ENCODE data around the gene NTNG1.
"Not testable (repeated sequence)": the region's sequence is repeated elsewhere in the genome, so short reads cannot be mapped to it uniquely, and the experiment has no call there.

Gene NTNG1

DNA sequence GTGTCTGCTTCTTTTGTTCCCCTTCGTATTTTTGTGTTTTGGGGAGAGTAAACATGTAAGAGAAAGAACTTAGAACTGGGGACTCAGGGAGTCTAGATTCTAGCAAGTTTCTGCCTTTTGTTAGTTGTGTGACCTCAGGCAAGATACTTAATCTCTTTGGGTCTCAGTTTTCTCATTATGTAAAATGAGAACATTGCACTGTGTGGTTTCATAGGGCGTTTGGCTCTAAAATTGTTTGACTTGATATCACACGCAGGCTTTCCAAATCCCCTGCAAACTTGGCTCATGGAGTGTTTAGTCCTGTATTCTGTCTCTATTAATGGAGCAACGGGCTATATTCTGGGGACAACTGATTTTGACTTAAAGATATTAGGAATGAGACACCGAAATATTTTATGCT lies 57.7 kb downstream of the NTNG1 start:
- DNase-seq (ENCODE audit: low spot score) = no peak

DNA sequence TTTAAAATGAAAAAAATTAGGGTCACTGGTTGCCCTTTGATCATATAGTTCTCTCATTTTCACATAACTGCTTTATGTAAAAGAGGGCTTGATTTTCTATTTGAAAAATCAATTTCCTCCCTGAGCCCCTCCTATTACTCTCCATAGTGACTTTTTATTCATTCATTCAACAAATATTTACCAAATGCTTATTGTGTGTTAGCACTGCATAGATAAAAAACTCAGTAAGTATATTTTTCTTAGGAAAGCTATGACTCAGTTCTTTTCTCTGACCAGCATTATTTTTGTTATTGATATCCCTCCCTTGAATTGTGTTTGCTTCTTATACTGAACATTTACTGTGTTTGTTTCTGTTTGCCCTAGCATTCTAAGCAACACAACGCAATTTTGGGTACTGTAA lies 59.8 kb downstream of the NTNG1 start:
- no peak for DNase-seq (ENCODE audit: low spot score)

DNA sequence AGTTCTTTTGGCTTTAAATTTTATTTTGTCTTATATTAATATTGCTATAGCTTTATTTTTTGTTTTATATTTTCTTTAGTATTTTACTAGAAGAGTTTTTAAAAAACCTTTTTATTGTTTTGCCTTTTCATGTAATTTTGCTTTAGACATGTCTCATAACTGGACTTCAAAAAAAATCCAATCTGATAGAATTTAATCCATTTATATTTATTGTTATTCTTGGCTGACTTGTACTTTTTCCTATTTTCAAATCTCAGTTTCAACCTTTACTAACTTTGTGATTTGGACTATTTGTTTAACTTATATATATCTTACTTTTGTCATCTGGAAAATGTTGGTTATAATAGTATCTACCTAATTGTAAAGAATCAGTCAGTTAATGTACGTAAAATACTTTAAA lies 61.2 kb downstream of the NTNG1 start:
- no peak for DNase-seq (ENCODE audit: low spot score)

GRCh38 chr1:107213225-107213624 lies 72.4 kb downstream of the NTNG1 start:
- DNase-seq (ENCODE audit: low spot score) = no peak

DNA sequence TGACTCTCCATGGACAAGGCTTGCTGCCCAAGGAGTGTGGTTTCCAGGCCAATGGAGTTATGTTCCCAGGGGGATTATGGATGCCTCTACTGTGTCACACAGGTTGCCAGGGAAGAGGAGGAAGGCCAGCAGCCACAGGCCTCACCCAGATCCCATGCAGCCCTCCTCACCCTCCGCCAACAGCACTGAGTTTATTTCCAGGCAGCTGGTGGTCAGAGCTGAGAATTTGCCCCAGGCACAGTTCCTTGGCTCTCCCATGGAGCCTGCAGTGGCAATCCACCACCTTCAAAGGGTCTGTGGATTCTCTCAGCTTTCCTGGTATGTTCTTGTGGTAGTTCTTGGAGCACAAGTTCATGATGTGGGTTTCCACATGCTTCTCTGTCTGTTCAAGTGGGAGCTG lies 79.2 kb downstream of the NTNG1 start:
- no peak for DNase-seq (ENCODE audit: low spot score)

GRCh38 chr1:107225706-107226105 lies 84.9 kb downstream of the NTNG1 start:
- DNase-seq (ENCODE audit: low spot score) = no peak

GRCh38 chr1:107228704-107229371 lies 88.0 kb downstream of the NTNG1 start:
- no peak for DNase-seq (ENCODE audit: low spot score)

DNA sequence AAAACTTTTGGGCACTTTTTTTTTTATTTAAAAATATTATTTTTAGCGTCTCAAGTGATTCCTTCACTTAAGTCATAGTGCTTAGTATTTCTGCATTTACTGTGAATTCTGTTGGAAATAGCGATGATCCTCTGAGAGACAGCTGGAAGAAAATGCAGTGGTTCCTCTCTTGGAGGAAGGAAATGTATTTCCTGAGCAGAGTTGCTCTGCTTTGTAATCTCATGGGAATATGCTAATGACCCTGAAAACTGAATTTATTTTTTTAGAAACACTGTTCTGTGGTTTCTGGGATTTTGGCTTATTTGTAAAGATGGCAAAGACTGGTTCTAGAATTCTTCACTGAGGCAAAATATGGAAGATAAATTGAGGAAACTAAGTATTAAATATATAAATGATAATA lies 88.9 kb downstream of the NTNG1 start:
- DNase-seq (ENCODE audit: low spot score) = no peak

DNA sequence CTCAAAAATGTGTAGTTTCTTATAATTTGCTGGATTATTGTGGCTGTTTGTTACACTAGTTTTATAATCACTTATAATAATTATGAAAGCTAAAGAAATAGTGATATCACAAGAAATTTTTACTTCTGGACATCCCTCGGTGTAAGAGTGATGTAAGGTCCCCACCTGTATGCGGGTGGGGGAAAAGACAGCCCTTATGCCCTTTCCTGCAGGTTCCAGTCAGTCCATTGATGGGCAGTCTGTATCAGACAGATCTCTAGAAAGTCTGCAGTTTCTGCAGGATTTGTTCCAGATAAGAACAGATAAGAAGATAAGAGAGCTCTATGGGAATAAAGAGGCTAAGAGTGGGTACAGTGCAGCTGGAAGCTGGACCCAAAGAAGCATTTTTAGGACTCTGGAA lies 89.3 kb downstream of the NTNG1 start:
- DNase-seq (ENCODE audit: low spot score) = no peak

- no peak for DNase-seq (ENCODE audit: low spot score)
These were observed 90.5 kb downstream of the NTNG1 start for GRCh38 chr1:107231291-107231690.

GRCh38 chr1:107232426-107232825 lies 91.6 kb downstream of the NTNG1 start:
- no peak for DNase-seq (ENCODE audit: low spot score)

GRCh38 chr1:107236760-107237159 lies 95.9 kb downstream of the NTNG1 start:
- DNase-seq (ENCODE audit: low spot score) = not testable (repeated sequence)

DNA sequence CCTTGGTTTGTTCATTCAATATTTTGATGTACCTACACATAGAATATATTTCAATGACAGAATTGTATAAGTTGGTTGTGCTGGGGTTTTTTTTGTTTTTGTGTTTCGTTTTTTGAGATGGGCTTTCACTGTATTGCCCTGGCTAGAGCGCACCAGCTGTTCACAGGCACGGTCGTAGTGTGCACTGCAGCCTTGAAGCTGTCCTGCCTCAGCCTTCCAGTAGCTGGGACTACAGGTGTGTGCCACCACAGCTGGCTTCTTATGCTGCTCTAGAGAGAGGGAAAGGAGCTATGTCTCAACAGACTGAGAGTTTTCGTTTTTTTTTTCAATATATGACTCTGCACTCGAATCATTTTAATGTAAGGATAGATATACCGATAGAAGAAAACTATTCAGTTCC lies 102.6 kb downstream of the NTNG1 start:
- DNase-seq (ENCODE audit: low spot score) = no peak

- DNase-seq (ENCODE audit: low spot score) = no peak
These were observed 104.1 kb downstream of the NTNG1 start for GRCh38 chr1:107244709-107245500.

- DNase-seq (ENCODE audit: low spot score) = no peak
These were observed 106.0 kb downstream of the NTNG1 start for GRCh38 chr1:107246775-107247345.

GRCh38 chr1:107247679-107248078 lies 106.8 kb downstream of the NTNG1 start:
- DNase-seq (ENCODE audit: low spot score) = no peak

DNA sequence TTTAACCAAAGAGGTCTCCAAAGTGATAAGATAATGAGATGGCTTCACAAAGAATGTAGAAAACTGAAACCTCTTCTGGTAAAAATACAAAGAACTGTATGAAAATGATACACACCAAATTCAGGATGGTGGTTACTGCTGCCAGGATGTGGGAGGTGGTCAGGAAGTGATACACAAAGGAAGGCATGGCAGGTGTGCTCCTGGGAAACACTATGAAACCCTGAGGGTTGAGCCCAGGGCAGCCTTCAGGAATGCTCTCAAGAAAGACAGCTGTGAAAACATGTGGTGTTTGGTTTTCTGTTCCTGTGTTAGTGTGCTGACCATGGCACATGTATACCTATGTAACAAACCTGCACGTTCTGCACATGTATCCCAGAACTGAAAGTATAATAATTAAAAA lies 109.3 kb downstream of the NTNG1 start:
- DNase-seq (ENCODE audit: low spot score) = no peak

GRCh38 chr1:107251083-107251482 lies 110.2 kb downstream of the NTNG1 start:
- DNase-seq (ENCODE audit: low spot score) = no peak

GRCh38 chr1:107251839-107252238 lies 111.0 kb downstream of the NTNG1 start:
- no peak for DNase-seq (ENCODE audit: low spot score)

DNA sequence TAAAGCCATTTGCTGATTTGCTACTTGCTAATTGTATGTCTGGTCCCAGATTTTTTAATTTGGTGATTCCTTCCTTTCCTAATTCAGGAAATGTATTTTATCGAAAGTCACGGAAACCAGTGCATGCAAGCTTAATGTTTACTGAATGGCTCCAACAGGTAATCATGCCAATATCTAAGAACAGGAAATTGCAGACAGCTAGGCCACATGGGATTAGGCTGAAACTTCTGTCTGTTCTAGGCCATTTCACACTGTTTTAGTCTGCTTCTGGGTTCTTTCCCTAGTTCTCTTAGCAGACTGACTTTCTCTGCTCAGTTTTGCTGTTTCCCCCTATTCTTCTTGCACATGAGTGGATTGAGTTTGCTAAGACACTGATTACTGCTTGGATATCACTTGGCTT lies 111.4 kb downstream of the NTNG1 start:
- DNase-seq (ENCODE audit: low spot score) = no peak

DNA sequence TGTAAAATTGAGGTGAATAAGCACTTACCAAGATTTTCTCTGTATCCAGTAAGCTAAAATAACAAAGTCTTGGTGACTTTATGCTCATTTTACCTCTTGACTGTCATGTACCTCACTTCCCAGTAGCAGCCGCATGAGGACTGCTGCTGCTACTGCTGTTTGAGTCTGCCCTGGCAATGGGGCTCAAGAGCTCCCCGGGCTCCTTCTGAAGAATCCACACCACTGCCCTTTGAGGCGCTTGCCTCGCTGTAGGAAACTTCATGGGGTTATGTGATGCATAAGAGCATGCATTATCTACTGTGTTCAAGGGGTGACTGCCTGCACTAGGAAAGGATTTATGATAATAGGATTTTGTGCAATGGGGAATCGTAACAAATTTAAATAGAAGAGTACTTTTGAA lies 113.5 kb downstream of the NTNG1 start:
- DNase-seq (ENCODE audit: low spot score) = no peak

GRCh38 chr1:107255469-107255868 lies 114.6 kb downstream of the NTNG1 start:
- no peak for DNase-seq (ENCODE audit: low spot score)

DNA sequence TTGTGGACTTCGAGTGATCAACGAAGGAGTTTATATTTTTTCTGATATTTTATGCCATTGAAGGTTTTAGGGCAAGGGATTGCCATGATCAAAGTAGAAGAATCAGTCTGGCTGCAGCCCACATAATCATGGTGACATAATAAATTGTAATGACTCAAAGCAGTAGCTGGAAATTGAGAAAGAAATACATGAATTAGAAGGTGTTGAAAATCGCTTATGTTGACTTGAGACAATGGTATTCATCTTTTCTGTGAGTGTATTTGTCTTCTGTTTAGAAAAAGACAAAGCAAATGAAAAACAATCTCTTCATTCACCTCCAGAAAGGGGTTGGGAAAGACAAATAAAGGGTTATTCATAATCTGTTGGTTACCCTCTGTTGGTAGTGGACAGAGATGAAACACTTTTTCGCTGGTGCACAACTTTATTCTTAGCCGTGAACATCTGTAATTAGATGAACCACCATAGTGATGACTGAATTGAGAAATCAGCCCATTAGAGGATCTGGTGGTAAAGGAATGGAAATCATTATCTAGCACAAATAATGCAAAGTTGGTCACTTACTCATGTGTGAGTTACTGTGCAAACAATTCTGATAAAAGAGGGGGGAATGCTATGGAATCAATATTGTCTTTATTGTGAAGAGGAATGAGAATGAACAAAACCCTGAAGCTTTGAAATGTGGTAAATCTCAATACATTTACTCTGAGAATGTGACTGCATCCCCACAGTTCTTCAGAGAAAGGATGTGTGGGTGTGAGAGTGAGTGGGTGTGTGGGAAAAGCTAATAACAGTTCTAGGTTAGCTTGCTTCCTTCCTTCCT lies 121.8 kb downstream of the NTNG1 start:
- no peak for DNase-seq (ENCODE audit: low spot score)
